HG03280 (cell line): ENCODE results near the gene SMIM10L1.
A peak's percentile ranks its signal among the peaks of the same experiment; 100 is the strongest.

Experiments used
- ATAC-seq: cut with Tn5 transposase; IDR thresholded peaks from one replicate; pipeline ENCODE4 v1.9.1; 2021; ENCODE audit warnings: mild to moderate bottlenecking, moderate library complexity; ENCODE audit not compliant: unreplicated experiment

SMIM10L1 gene

DNA sequence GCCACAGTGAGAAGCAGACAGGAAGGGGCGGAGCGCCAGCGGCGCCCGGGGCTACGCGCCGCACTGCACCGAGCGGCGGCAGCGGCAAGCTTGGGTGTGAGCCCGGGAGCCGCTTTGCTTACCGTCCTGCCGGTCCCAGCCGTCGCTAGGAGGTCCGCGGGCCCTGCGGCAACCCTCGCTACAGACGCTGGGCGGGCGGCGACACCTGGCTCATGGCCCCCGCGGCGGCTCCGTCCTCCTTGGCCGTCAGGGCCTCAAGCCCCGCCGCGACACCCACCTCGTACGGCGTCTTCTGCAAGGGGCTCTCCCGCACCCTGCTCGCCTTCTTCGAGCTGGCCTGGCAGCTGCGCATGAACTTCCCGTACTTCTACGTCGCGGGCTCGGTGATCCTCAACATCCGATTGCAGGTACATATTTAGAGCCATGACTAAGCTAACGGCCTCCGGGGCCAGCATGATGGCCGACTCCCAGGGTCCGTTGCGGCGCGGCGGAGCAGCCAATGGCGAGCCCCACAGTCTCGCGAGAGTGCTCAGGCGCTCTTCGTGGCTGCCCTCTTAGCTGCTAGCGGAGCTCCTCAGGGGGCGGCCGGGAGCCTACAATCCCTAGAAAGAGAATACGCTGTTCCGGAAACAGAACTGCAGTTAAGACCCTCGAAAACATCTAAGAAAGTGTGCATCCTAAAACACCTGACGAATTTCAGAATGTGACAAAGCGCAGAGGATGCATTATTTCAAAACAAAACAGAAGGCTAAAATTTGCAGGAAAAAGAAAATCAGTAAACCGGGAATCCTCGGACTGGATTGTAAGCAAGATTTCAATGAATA, at the start of gene SMIM10L1:
SMIM10L1 (plus strand) TSS at position 50 of the 824 bp plus-strand sequence; CDS start at position 213, 163 bp downstream.
- peak; percentile 98 for ATAC-seq

DNA sequence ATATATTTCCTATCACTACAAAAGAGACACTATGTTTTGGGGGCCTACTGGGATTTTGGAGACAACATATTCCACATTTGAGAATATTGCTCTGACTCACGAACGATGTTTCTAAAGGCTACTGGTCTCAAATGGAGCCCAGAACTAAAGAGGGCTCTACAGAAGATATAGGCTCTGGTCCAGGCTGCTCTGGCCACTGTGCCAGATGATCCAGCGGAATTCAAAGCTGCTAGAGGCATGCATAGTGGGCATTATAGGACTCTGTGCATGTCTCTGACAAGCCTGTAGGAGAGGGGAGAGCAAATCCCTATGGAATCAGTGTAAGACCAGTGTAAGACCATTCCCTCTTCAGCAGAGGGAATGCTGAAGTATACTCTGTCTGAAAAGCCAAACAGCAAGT, 40.6 kb upstream of the SMIM10L1 start:
- no peak for ATAC-seq

DNA sequence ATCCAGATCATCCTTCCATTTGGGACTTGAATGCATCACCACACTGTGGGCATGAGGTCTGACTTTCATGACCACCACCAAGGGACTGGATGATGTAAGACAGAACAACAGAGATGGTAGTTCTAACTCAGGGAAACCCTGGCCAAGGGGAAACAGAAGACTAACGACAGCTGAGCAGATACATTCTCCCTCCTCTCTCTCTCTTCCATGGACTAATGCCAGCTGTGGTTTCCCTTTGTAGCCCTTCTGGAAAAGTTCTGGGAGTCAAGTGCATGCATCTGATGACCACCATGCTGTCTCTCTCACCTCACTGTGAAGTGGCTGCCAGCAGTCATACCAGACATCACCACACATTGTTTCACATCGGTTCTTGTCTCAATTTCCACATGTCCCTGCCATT, 40.0 kb upstream of the SMIM10L1 start:
- ATAC-seq = no peak

DNA sequence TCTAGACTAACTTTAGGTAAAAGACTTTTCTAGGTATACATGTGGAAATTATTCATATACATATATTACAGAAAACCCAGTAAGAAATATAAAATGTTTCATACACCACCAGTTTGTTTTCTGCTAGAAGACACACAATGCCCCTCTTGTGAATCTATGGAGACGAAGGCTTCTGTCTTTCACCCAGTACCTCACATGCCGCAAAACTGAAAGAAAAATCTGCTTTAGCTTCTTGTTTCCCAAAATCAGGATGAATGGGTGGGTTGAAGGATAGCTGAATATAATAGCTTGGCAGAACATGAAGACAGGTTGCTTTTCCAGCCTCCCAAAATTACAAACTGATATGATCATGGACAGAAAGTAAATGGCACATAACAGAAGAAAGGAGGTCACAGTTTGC, 37.8 kb upstream of the SMIM10L1 start:
- no peak for ATAC-seq

DNA sequence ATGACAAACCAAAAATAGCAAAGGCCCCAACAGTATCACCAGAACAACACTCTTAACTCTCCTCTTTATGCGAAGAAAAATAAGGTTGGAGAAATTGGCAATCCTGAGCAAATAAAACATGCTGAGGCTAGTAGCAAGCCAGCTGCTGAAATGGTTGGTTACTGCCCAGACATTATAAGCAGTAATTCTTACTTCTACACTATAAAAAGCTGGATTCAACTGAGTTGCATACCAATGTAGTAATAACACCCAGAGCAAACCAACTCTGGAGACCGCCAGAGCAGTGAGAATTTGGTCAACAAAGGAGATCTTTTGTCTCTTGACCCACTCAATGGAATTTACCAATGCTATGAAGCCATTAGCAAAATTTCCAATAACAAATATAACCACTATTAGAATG, 37.2 kb upstream of the SMIM10L1 start:
- no peak for ATAC-seq

DNA sequence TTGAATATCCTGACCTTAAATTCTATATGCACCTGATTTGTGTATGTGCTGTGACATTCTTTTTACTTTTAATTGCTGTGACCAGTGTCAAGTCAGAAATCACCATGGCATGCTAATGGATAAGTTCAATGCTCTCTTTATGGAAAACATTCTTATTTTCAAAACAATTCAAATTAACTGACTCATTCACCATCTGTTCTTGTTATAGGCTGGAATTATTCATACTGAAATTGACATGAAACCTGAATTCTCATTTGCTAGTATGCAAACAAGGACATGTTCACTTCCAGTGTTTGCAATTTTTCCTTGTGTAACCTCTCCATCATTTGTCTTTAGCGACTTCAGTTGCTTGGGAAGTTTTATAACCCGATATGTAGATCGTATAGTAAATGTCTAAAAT, 36.7 kb upstream of the SMIM10L1 start, which contains the start of gene TAS2R30:
TAS2R30 (minus strand) TSS at position 340 of the 400 bp plus-strand sequence. CDS start 400 bp downstream, outside the sequence.
- no peak for ATAC-seq

DNA sequence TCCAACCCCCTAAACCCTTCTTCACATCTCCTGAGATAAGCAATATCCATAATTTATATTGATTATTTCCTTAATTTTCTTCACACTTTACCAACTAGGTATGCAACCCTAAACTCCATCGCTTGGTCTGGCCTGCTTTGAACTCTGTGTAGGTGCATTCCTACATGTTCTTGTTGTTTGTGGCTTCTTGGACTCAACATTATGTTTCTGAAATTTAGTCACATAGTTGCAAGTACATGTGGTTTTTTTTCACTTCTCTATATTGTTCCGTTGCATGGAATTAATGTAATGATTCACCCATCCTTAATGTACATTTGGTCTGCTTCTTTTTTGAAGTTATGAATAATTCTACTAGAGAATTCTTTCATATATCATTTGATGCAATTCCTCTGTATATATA, 34.9 kb upstream of the SMIM10L1 start:
- ATAC-seq = no peak

DNA sequence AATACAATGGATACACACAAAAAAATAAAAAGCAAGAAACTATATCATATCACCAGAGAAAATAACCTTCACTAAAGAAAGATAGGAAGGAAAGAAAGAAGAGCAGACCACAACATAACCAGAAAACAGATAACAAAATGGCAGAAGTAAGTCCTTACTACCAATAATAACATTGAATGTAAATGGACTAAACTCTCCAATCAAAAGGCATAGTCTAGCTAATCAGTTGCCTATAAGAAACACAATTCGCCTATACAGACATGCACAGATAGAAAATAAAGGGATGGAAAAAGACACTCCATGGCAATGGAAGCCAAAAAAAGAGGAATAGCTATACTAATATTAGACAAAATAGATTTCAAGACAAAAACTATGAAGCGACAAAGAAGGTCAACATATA, 27.6 kb upstream of the SMIM10L1 start:
- no peak for ATAC-seq

DNA sequence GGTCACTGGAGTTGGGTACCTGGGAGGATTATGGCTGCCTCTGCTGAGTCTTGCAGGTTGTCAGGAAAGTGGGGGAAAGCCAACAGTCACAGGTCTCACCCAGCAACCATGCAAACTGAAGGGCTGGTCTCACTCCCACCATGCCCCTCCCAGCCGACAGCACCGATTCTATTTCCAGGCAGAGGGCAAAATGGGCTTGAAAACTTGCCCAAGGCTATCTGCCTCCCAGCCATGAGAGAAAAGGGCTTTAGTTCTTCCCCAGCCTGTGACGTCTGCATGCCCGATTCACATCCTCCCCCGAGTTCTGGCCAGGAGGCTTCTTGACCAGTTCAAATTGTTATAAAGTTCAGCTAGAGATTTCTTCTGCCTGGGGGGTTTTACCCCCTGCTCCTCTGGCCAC, 26.7 kb upstream of the SMIM10L1 start:
- no peak for ATAC-seq

DNA sequence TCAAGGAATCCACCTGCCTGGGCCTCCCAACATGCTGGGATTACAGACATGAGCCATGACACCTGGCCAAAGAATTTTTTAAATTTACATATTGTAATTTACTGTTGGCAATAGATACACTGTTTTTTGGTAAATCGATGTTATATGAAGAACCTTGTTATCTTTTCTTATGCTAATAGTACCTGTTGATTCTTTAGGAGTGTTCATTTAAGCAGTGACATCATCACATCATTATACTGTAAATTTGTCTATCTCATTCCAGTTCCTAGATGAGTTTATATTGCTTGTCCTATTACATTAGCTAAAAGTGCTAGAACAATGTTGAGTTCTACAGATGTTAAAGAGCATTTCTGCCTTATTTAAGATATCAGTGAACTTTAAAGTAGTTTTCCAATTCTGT, 23.6 kb upstream of the SMIM10L1 start:
- ATAC-seq = no peak

DNA sequence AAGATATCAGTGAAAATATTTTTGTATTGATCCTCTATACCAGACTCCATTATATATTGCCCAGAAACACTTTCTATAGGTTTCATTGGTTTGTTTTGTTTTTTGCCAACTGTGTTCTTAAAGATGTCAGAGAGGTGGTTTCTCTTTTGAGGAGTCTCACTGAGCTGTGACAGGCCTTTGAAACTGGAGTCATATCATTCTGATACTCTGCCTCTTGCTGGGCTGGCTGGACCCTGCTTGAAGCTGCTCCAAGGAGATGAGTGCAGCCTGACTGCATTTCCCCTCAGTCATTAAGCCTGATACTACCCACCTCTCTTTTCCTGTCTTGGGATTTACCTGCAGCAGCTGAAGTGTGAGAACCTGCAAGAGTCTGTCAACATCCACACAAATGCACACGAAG, 20.2 kb upstream of the SMIM10L1 start:
- no peak for ATAC-seq

DNA sequence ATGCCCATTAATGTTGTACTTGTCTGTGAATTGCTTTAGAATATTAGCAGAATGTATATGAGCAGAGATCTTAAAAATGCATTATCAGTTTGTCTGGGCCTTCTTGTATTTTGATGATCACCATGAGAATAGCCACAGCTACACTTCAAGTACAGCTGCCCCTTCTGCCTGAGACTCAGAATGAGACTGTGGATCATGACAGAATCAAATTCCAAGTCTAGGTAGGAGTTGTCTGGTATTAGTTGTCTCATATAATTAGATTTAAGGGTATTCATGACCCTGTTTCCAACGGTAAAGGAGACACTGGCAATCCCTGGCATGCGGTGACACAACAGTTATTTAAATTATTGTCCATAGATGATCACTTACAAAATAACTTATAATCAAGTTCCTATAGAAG, 18.3 kb upstream of the SMIM10L1 start:
- no peak for ATAC-seq

DNA sequence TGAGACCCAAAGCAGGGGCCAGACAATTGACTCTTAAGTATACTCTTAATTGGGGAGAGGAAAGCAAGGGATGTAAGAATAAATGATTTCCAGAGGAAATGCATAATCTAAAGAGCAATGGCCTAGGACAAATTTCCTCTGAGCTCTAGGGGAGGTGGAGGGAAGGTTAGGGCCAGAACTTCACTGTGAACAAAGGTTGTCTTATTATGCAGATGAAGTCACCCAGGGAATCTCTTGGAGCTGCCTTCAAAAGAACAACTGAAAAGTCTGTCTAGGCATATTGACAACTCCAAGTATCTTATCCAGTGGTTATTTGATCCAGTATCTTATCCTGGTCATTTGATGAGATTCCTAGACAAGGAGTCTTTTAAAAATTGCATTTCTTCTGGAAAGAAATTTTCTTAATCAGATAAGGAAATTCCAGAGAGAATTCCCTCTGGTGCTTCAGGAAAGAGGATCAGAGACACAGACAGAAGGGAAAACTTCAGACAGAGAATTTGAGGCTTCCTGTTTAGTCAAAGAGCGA, 16.5 kb upstream of the SMIM10L1 start:
- no peak for ATAC-seq

DNA sequence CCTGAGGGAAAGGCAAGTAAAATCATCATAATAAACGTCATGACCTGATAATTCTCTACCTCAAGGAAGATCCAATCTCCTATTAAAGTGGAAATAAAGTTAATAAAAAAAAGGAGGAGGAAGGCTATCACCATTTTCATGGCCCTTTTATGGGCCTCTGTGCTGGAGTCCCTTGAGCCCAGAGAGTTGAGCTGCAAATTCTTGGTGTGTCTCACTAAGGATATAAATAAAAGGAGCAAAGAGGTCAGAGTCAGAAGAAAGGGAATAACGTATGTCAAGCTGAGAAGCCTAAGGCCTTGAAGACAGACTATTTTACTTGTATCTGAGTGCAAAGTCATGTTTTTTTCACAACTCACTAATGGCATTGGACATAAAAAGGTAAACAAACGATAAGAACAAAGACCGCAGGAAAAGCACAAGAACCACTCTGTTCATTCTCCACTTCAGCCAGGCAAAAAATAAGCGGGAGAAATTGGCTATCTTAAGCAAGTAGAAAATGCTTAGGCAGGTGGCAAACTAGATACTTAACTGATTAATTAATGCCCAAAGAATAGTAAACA, 12.0 kb upstream of the SMIM10L1 start:
- no peak for ATAC-seq

DNA sequence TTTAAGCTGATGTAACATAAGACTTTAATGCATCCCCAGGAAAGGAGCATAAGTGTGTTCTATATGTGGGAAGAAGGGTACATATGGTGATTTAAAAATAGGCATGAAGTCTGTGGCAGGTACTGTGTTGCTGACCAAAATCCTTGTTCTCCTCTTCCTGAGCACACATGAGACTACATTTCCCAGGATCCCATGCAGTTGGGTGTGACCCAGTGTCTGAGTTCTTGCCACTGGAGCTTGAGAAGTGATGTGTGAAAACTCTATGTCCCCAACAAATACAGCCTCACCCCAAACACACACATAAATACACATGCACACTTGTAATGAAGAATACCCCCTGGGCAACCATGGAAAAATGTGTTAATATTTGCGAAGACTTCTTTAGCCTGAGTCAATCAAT, 8.5 kb upstream of the SMIM10L1 start:
- ATAC-seq = no peak

DNA sequence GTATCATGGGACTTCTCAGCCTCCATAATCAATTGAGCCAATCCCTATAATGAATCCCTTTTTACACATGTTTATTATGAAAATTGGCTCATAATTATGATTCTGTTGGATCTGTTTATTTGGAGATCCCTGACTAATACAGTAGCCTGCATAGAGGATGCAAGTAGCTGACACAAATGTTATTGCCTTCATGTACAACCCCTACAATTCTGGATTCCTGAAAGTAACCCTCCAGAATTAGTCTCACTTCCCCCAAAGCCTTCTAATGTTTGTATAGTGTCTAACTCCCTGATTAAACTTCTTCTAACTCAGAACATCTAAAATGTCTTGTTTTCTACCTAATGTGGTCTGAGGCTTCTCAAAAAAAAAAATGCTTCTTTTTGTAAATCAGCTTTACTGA, 6.6 kb upstream of the SMIM10L1 start:
- no peak for ATAC-seq

DNA sequence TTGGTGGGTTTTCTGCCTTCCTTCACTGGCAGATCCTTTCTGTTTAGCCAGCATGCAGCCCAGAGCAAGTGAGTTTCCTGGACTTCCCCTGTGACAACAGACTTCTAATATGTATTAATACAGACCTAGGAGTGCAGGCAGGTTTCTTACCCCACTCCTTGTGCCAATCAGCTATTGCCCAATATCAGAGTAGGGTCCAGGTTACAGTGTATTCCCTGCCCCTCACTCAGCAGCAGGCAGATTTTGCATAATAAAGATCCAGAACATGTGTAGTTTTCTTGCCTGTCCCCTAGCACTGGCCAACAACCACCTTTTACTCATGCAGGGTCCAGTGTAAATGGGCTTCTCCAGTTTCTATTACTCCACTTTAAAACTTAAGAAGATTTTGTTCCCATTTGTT, 4.7 kb upstream of the SMIM10L1 start:
- no peak for ATAC-seq

DNA sequence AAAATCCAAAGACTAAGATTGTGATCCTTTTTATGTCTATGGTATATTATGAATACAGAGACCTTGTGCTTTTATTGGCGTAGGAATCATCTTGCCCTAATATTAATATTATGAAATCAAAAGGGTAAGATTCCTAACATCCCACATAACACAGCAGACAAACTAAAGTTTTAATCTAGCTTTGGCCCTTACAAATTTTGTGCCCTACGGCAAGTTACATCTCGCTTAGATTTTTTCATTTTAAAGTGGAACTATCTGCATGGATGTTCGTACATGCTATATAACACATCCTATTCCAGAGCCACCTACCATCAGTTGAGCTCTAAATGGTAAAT, 217 bp upstream of the SMIM10L1 start:
- no peak for ATAC-seq

DNA sequence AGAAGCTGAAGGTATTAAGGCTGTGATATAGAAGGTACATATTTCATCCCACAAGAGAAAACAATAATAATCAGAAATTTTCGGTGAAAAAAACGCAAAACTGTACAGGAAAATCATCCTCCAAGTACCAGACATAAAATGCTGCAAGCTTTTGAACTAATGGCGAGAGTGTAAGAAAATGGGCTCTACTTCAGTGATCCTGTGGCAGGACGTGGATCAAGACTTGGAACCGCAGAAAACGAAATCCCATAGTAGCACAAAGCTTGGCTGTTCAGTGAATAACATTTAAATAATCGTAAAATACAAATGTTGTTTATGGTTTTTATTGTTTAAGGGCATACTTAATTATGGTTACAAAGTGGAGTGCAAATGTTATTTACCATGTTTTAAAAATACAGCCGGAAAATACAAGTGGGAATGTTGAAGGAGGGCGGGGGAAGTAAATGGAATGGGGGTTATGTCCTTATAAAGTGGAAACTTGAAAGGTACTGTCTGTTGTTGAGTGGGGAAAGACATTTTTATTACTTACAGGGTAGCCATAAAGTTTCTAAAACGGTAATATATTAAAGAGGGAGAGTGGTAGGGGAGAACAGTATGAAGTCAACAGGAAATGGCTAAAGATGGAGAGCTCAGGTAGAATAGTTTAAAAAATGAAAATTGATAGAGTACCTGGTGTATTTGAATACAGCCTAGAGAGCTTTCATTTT, 1.1 kb downstream of the SMIM10L1 start:
- no peak for ATAC-seq

DNA sequence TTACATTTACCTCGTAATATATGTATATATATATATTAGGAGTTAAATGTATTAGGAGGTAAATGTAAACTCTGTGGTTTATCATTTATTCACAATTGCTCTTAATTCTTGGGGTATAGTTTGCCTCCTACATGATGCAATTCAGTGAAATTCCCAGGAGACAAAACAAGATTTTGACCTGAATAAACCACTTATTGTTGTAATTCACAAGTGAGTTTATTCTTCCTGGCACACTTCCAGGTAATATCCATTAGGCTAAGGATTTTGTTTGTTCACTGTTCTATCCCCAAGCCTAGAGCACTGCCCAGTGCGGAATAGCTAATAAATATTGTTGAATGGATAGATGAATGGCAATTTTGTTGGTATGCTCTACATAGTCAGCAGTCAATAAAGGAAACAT, 3.0 kb downstream of the SMIM10L1 start:
- ATAC-seq = no peak

DNA sequence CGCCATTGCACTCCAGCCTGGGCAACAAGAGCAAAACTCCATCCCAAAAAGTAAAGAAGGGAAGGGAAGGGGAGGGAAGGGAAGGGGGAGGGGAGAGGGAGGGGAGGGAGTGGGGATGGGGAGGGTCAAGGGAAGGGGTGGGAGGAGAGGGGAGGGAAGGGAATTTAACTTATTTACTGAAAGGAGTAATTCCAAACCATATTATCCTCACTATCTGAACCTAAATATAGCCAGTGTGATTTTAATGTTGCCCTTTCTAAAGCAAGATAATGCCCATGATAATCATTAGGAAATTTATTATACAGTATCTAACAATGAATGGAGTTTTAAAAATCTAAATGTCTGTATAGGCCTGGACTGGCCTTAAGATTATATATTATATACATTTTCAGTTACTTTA, 7.3 kb downstream of the SMIM10L1 start:
- no peak for ATAC-seq

DNA sequence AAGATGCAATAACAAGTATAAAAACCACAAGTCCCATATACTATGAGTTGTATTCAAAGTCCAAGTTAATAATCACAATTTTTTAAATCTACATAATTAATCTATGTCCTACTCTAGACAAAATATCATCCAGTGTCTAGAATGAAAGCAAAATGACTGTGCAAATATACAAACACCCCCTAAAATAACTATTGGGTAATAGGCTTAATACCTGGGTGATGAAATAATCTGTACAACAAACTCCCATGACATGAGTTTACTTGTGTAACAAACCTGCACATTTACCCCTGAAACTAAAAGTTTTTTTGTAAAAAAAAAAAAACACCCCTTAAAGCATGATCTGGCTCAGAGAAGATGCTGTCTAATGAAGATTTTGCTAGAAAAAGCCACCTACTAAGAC, 11.5 kb downstream of the SMIM10L1 start:
- no peak for ATAC-seq
